Spleen (tissue), 11 donors: ENCODE data around the gene GRPEL1. TPM values are rescaled to one million over a fixed set of nuclear protein-coding genes. Genes with fewer than 3 reads are reported as not detected.

Experiments
- DNase-seq: peaks from one replicate; pipeline ENCODE4 v3.0.0-alpha.2; 2020
- H3K27ac ChIP-seq, 8 donors: fragments of 200-600 bp; sonication (generic) in 7 of 8; 1 replicate in 4 of 8; 2 replicates in 4 of 8; pipeline versions ENCODE4 v1.5.0 to v1.8.0; 2016 to 2021; ENCODE audit warnings: inconsistent platforms in 4 of 8, mild to moderate bottlenecking in 4 of 8, moderate library complexity in 1 of 8
- H3K27me3 ChIP-seq, 7 donors: fragments of 200-600 bp; sonication (generic) in 6 of 7; replicated peaks in 1 of 7; 1 replicate in 4 of 7; 2 replicates in 3 of 7; pipeline versions ENCODE4 v1.5.0 to v1.8.0; 2016 to 2021; ENCODE audit warnings: inconsistent platforms in 3 of 7, mild to moderate bottlenecking in 1 of 7
- H3K36me3 ChIP-seq, 6 donors: fragments of 200-600 bp; sonication (generic) in 5 of 6; 1 replicate in 4 of 6; 2 replicates in 2 of 6; pipeline versions ENCODE4 v1.5.0 to v1.8.0; 2016 to 2021; ENCODE audit warnings: inconsistent platforms in 2 of 6
- H3K4me1 ChIP-seq, 6 donors: fragments of 200-600 bp; sonication (generic) in 5 of 6; 1 replicate in 3 of 6; 2 replicates in 3 of 6; pipeline versions ENCODE4 v1.5.0 to v1.8.0; 2016 to 2021; ENCODE audit warnings: inconsistent platforms in 3 of 6
- H3K4me3 ChIP-seq, 8 donors: fragments of 200-600 bp; sonication (generic) in 7 of 8; 1 replicate in 4 of 8; 2 replicates in 4 of 8; pipeline versions ENCODE4 v1.5.0 to v1.8.0; 2016 to 2021; ENCODE audit warnings: inconsistent platforms in 4 of 8, mild to moderate bottlenecking in 4 of 8, moderate library complexity in 2 of 8
- H3K9me3 ChIP-seq, 8 donors: fragments of 200-600 bp; sonication (generic) in 7 of 8; 1 replicate in 4 of 8; 2 replicates in 4 of 8; pipeline versions ENCODE4 v1.5.0 to v1.8.0; 2016 to 2021; ENCODE audit warnings: inconsistent platforms in 4 of 8
- POLR2A ChIP-seq, 3 donors: fragments of 450-650 bp; IDR thresholded peaks; one replicate each; pipeline ENCODE4 v1.5.1; 2017; ENCODE audit warnings: antibody characterized with exemption in 3 of 3, mild to moderate bottlenecking in 1 of 3
- POLR2AphosphoS5 ChIP-seq, 3 donors: sonication (generic); formaldehyde crosslinking; IDR thresholded peaks; one replicate each; pipeline ENCODE4 v1.5.1; 2017; ENCODE audit warnings: antibody characterized with exemption in 3 of 3
- WGBS, 5 donors: extraction: QIAGEN DNeasy Blood & Tissue Kit in 3 of 5; methylation state at CpG; one replicate each; pipeline versions ENCODE4 v1.1.5 to v1.1.7; 2013 to 2018; 5-methylcytosine and 5-hydroxymethylcytosine counted together
- intact Hi-C: fragments of 100-400 bp; cut with DNase I; formaldehyde crosslinking; loops from one replicate; pipeline ENCODE4 v1.15.0; 2023; ENCODE audit warnings: low total_unique reads
- polyA plus RNA-seq, 3 donors: library from polyadenylated mRNA; stranded (reverse); fragments of 200-250 nt; gene quantifications; one replicate each; pipeline ENCODE4 v1.2.1, GENCODE V29; 2013
- total RNA-seq, 7 donors: library from RNA; depleted of rRNA in 3 of 7; stranded (reverse); fragments of >200 nt in 3 of 7; fragmentation: NEBNext Ultra II Directional in 4 of 7; extraction: Animal tissue kit (Norgen Biotek cat#: 25700) in 4 of 7; gene quantifications; one replicate each; pipeline versions ENCODE4 v1.1.0 to v1.2.1, GENCODE V29; 2016 to 2021
- TF ChIP-seq, protein P1 (sequence below), 11 experiments: fragments of 200-600 bp in 7 of 11; fragments of 450-650 bp in 4 of 11; sonication (generic) in 4 of 11; IDR thresholded peaks in 8 of 11; conservative IDR thresholded peaks in 3 of 11; 1 replicate in 7 of 11; 2 replicates in 4 of 11; pipeline versions ENCODE4 v1.4.0 to v1.8.0; 2016 to 2021; ENCODE audit warnings: antibody characterized with exemption in 11 of 11, inconsistent platforms in 4 of 11, mild to moderate bottlenecking in 1 of 11
- donor health status: healthy with polysubstance abuse.
- donor health status: DM: no; HTN: no; CAD: no; lungs with moderate emphysema.
- donor health status: DM: no; HTN: no; CAD: no.
- donor health status: Bipolar disorder and iron deficiency.
- donor health status: healthy.
- donor health status: DM: no; HTN: no; CAD: no.
- donor health status: DM: yes; HTN: yes; CAD: no.

The GRPEL1 gene
- total and polyA plus RNA-seq, 10 donors: 17.6 to 42.7 (median 31.0) TPM

DNA sequence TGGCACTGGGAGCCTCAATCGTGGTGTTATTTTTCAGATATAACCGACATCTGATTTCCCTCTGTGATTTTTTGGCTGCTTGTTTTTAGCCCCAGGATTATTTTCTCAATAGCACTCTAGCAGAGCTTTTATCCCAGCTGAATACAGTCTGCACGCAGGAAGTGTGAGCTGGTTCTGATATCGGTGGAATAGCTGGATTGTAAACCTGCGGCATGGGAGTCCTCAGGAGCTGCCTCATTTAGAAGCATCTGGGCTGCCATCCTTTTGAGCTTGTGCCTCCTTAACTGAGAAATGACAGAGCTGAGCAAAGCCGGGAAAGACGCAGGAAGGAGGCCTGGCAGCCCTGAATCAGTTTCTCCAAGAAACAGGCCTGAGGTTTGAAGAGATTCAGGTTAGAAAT is 28.4 kb upstream of the GRPEL1 start:
- Histone ChIP-seq H3K4me1 (peaks cover 0 to 3% (median 2%) of the 10 kb centered on the region in 6 donors), H3K27ac (no peak overlapping the region), H3K36me3 (no peaks in the 10 kb centered on the region), H3K27me3 (peaks cover 0 to 13% (median 0%) of the 10 kb centered on the region in 7 donors), H3K4me3 (no peak overlapping the region), H3K9me3 (no peaks in the 10 kb centered on the region)
- intact Hi-C loops: no loop called here
- DNase-seq: no peak
- 91 to 96% (median 93%) methylated on average over 7 of the region's 7 CpGs for WGBS, 5 donors
- TF ChIP-seq POLR2A (IDR thresholded peaks at IDR 0.05) (no peak), POLR2AphosphoS5 (IDR thresholded peaks at IDR 0.05) (no peak)
- TF ChIP-seq, protein P1, sequence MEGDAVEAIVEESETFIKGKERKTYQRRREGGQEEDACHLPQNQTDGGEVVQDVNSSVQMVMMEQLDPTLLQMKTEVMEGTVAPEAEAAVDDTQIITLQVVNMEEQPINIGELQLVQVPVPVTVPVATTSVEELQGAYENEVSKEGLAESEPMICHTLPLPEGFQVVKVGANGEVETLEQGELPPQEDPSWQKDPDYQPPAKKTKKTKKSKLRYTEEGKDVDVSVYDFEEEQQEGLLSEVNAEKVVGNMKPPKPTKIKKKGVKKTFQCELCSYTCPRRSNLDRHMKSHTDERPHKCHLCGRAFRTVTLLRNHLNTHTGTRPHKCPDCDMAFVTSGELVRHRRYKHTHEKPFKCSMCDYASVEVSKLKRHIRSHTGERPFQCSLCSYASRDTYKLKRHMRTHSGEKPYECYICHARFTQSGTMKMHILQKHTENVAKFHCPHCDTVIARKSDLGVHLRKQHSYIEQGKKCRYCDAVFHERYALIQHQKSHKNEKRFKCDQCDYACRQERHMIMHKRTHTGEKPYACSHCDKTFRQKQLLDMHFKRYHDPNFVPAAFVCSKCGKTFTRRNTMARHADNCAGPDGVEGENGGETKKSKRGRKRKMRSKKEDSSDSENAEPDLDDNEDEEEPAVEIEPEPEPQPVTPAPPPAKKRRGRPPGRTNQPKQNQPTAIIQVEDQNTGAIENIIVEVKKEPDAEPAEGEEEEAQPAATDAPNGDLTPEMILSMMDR (IDR thresholded peaks at IDR 0.05 in 8 of 11, conservative IDR thresholded peaks at IDR 0.05 in 3 of 11): no peak

DNA sequence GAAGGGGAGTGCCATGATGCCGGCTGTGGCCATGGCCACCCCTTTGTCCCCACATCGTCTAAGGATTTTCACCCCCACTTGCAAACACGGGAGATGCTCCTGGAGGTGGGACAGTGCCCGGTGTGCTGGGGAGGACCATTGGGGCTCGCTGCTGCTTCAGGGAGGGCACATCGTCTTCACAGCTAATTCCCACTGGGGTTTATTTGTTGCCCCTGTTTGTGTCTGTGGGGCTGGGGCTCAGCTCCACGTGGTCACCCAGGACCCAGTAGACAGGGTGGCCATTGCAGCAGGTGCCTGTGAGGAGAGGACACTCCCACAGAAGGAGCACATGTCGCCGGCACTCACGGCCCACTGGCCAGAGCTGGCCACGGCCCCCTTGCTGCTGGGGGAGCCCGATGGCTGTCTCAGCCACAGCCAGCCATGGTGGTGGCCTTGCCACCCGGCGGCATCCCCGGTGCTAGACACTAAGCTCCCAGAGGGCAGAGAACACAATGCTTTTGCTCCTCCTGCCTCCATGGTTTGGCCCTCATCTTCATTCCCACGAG is 27.8 kb upstream of the GRPEL1 start:
- Histone ChIP-seq H3K36me3 (no peaks in the 10 kb centered on the region), H3K4me1 (no peaks in the 10 kb centered on the region), H3K27me3 (peaks cover 0 to 13% (median 0%) of the 10 kb centered on the region in 7 donors), H3K4me3 (no peak overlapping the region), H3K9me3 (no peaks in the 10 kb centered on the region), H3K27ac (no peak overlapping the region)
- TF ChIP-seq POLR2AphosphoS5 (IDR thresholded peaks at IDR 0.05) (no peak), POLR2A (IDR thresholded peaks at IDR 0.05) (no peak)
- TF ChIP-seq, protein P1 (IDR thresholded peaks at IDR 0.05 in 8 of 11, conservative IDR thresholded peaks at IDR 0.05 in 3 of 11): no peak
- intact Hi-C loops: no loop called here
- no peak for DNase-seq
- 73 to 92% (median 90%) methylated on average over 11 to 16 of the region's 16 CpGs for WGBS, 5 donors

DNA sequence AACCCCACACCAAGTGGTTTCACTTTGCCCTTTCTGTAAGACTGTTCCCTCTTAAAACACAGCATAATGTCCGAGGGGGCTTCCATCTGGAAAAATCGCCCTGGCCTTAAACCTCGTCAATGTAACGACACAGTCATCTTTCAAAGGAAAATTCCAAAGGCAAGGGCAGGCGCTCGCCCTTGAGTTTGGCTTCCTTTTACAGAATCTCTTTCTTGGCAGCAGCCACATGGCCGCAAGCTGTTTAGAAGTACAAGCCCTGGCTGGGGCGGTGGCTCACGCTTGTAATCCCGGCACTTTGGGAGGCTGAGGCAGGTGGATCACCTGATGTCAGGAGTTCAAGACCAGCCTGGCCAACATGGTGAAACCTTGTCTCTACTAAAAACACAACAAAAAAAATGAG is 27.1 kb upstream of the GRPEL1 start:
- Histone ChIP-seq H3K4me1 (no peaks in the 10 kb centered on the region), H3K36me3 (no peaks in the 10 kb centered on the region), H3K27me3 (peaks cover 0 to 13% (median 0%) of the 10 kb centered on the region in 7 donors), H3K4me3 (no peak overlapping the region), H3K27ac (peak overlapping the region in 1 of 8 donors; percentile 8), H3K9me3 (no peaks in the 10 kb centered on the region)
- intact Hi-C loops: no loop called here
- WGBS, 5 donors: 70 to 79% (median 78%) methylated on average over 10 of the region's 10 CpGs
- TF ChIP-seq POLR2A (IDR thresholded peaks at IDR 0.05): no peak
- TF ChIP-seq POLR2AphosphoS5 (IDR thresholded peaks at IDR 0.05): no peak
- TF ChIP-seq, protein P1 (IDR thresholded peaks at IDR 0.05 in 8 of 11, conservative IDR thresholded peaks at IDR 0.05 in 3 of 11): no peak
- no peak for DNase-seq

DNA sequence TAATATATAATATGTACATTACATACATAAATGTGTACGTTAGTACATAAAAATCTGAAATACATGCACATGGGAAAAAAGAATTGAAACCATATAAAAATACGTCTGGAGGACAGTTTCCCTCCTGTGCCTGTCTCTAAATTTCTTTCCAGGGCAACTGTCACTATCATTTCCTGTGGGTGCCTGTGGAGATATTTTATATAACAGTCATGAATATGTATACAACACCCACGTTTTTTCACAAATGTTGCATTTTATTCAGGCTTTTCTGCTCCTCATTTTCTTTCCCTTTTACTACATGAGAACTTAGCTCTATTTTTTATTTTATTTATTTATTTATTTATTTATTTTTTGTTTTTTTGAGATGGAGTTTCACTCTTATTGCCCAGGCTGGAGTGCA is 24.2 kb upstream of the GRPEL1 start:
- DNase-seq: no peak
- H3K36me3 ChIP-seq: no peaks in the 10 kb centered on the region
- H3K4me3 ChIP-seq: no peak overlapping the region
- intact Hi-C loops: no loop called here
- H3K4me1 ChIP-seq: peaks cover 0 to 4% (median 0%) of the 10 kb centered on the region in 6 donors
- TF ChIP-seq, protein P1 (IDR thresholded peaks at IDR 0.05 in 8 of 11, conservative IDR thresholded peaks at IDR 0.05 in 3 of 11): no peak
- no peak for TF ChIP-seq POLR2A (IDR thresholded peaks at IDR 0.05)
- TF ChIP-seq POLR2AphosphoS5 (IDR thresholded peaks at IDR 0.05): no peak
- 35 to 43% (median 40%) methylated on average over 3 of the region's 3 CpGs for WGBS, 5 donors
- H3K27ac ChIP-seq: no peak overlapping the region
- H3K27me3 ChIP-seq: peaks cover 0 to 34% (median 0%) of the 10 kb centered on the region in 7 donors
- peaks cover 0 to 9% (median 2%) of the 10 kb centered on the region in 8 donors for H3K9me3 ChIP-seq
